ENCODE measurements around the gene APOM. TPM values are rescaled to one million over a fixed set of nuclear protein-coding genes. Genes with fewer than 3 reads are reported as not detected.

The APOM gene
- total and polyA plus RNA-seq, 8 donors, result 0.62 to 5.0 (median 1.2) TPM

DNA sequence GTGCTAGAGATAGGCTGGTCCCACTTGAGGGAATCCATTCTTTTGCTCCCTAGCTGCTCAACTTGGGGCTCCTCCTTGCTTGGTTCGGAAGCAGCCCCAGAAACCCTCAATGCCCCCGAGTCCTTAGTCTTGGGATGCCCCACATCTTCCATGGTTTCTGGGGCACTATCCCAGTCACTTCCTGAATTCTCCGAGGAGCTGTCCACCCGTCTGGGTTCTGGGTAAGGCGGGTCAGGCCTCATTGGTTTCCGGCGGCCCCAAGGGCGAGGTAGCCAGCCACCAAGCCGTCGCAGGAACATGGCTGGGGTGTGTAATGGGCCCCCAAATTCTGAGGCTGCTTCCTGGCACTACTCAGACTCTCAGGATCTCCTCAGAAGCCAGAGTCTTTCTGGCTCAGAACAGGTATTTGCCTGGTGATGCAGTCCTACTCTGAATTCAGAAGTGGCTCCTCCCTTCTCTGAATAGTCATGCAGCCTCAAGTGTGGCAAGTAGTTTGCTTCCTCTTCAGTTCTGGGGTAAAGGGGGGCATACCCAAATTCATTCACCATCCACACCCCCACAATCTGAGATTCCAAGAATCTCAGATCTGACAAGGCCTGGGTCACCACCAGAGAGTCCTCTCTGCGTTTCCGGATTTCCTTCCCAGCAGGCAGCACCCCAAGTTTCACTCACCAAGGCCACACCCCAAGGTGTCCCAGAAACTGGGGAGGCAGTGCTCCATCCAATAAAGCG is 4.1 kb downstream of the APOM start:
- FAIRE-seq (no peak), DNase-seq (peak in 1 of 6 donors; percentile 33), ATAC-seq (peak; percentile 25 to 39 (median 37))
- H3K36me3 ChIP-seq, result no peaks in the 10 kb centered on the region
- peak overlapping the region; percentile 63 to 79 (median 66) for H3K27ac ChIP-seq
- peak overlapping the region; percentile 50 to 76 (median 64) for H3K4me3 ChIP-seq
- intact Hi-C loops (cut with DNase I), result no loop called here
- H3K9me3 ChIP-seq, result no peaks in the 10 kb centered on the region
- no peaks in the 10 kb centered on the region for H3K27me3 ChIP-seq
- H3K4me1 ChIP-seq, result peaks cover 21 to 30% (median 27%) of the 10 kb centered on the region in 3 donors
- 8% methylated on average over 13 of the region's 13 CpGs for WGBS, 2 donors
- TF ChIP-seq, protein P1, sequence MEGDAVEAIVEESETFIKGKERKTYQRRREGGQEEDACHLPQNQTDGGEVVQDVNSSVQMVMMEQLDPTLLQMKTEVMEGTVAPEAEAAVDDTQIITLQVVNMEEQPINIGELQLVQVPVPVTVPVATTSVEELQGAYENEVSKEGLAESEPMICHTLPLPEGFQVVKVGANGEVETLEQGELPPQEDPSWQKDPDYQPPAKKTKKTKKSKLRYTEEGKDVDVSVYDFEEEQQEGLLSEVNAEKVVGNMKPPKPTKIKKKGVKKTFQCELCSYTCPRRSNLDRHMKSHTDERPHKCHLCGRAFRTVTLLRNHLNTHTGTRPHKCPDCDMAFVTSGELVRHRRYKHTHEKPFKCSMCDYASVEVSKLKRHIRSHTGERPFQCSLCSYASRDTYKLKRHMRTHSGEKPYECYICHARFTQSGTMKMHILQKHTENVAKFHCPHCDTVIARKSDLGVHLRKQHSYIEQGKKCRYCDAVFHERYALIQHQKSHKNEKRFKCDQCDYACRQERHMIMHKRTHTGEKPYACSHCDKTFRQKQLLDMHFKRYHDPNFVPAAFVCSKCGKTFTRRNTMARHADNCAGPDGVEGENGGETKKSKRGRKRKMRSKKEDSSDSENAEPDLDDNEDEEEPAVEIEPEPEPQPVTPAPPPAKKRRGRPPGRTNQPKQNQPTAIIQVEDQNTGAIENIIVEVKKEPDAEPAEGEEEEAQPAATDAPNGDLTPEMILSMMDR (IDR thresholded peaks at IDR 0.05), result no peak

DNA sequence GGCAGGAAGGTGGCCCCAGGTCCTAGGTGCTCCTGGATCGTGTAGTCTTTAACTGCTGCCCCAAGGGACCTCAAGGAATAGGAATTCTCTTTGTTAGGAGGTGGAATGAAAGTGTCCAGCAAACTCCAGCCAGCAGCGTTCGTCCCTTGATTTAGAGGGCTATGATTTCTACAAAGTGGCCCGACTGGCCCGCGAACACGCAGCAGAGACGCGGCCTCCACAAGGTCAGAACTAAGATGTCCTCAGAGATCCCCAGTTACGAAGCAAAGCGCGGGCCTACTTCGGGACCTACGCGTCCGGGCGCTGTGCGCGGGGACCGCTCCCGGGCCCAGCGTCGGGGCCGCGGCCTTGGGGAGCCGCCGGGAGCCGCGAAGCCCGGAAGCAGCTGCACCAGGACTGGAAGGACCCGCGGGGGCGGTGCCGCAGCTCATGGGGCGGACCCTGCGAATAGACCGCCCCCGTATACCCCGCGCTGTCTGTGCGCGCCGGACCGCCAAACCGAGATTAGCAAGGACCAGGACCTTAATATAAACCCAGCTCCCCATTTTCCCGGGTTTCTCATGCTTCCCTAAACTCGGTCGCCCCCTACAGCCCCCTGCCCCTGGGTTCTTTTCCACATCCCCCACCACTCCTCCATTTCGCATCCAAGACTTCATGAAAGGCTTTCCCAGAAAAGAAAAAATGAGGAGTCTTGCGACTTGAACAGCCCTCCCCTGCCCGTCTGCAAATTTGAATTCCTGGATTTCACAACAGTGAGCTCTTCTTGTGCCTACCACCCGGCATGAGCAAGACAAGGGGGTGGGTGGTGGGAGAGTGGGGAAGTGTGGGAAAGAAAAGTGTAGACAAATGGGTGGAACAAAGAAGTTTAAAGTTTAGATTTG is 4.9 kb downstream of the APOM start, which contains the start of gene C6orf47:
Gene C6orf47, minus strand, starts transcription at position 398 of the 881 bp plus-strand sequence. CDS start 831 bp downstream, outside the sequence.
- H3K36me3 ChIP-seq, result no peaks in the 10 kb centered on the region
- H3K4me3 ChIP-seq, result peak within 1 kb of the TSS; percentile 50 to 76 (median 64)
- H3K4me1 ChIP-seq, result peaks cover 21 to 30% (median 27%) of the 10 kb centered on the region in 3 donors
- intact Hi-C loops (cut with DNase I), result no loop called here
- TF ChIP-seq, protein P1 (IDR thresholded peaks at IDR 0.05), result no peak
- H3K9me3 ChIP-seq, result no peaks in the 10 kb centered on the region
- H3K27me3 ChIP-seq, result no peaks in the 10 kb centered on the region
- peak within 1 kb of the TSS; percentile 63 to 79 (median 66) for H3K27ac ChIP-seq
- WGBS, 2 donors, result 0% methylated on average over 41 to 52 of the region's 52 CpGs
- ATAC-seq, result peak; percentile 78 to 84 (median 82)
- FAIRE-seq, result no peak
- peak; percentile 82 to 94 (median 85) for DNase-seq

DNA sequence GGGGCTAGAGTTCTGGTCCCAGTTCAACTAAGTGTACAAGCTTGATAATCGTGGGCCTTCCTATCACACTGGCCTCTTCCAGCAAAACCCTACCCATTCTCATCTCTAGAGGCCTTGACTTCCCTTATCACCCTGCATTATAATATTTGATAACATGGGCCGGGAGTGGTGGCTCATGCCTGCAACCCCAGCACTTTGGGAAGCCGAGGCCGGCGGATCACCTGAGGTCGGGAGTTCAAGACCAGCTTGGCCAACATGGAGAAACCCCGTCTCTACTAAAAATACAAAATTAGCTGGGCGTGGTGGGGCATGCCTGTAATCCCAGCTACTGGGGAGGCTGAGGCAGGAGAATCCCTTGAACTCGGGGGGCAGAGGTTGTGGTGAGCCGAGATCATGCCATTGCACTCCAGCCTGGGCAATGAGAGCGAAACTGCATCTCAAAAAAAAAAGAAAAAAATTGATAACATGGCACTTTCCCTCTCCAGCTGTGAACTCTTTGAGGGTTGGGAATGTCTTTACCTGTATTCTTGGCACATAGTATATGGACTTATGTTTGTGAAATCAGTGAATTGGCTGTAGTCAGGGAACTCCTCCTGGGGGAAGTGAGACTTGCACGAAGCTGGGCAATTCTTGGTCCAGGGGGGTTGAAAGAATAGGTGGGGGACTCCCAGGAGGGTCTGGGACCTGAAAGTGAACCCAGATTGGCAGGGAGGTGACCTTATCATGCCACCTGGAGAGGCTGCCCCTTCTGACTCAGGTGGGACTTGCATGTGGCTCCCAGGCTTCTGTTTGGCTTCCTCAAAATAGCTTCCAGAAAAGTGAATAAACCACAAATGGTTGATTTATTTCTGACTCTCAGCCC is 5.8 kb downstream of the APOM start:
- DNase-seq, result no peak
- H3K36me3 ChIP-seq, result no peaks in the 10 kb centered on the region
- intact Hi-C loops (cut with DNase I), result no loop called here
- peak overlapping the region in 2 of 4 donors; percentile 64 to 79 for H3K27ac ChIP-seq
- peak overlapping the region in 1 of 4 donors; percentile 66 for H3K4me3 ChIP-seq
- TF ChIP-seq, protein P1 (IDR thresholded peaks at IDR 0.05), result no peak
- peaks cover 21 to 30% (median 27%) of the 10 kb centered on the region in 3 donors for H3K4me1 ChIP-seq
- H3K9me3 ChIP-seq, result no peaks in the 10 kb centered on the region
- H3K27me3 ChIP-seq, result no peaks in the 10 kb centered on the region
- WGBS, 2 donors, result 65 to 73% methylated on average over 12 of the region's 12 CpGs
- FAIRE-seq, result no peak
- no peak for ATAC-seq

DNA sequence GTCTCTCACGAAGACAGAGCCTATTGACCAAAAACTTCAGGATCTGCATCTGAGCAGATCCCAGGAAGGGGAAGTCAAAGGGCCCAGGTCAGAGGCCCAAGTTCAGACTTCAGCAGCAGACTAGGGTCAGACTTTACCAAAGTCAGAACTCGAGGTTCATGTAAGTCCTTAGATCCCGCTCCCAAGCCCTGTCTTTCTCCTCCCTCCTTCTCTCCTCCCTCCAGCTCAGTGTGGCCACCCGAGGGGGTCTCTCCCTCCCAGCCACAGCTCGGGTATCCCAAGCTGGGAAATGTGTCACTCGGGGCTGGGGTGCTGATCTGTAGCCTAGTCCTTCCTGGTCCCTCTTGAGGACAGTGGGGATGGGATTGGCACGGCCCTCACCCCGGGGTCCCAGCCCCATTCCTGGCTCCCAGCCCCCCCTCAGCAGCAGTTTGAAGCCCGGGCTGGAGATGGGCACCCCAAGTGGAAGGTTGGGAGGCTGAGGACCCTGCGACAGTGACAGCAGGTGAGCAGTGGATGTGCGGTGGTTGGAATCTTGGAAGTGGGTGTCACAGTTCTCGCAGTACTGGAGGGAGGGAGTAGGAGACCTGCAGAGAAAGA is 6.5 kb downstream of the APOM start:
- no peaks in the 10 kb centered on the region for H3K27me3 ChIP-seq
- 82 to 91% methylated on average over 12 of the region's 12 CpGs for WGBS, 2 donors
- H3K27ac ChIP-seq, result no peak overlapping the region
- intact Hi-C loops (cut with DNase I), result no loop called here
- no peak overlapping the region for H3K4me3 ChIP-seq
- TF ChIP-seq, protein P1 (IDR thresholded peaks at IDR 0.05), result no peak
- peaks cover 27 to 38% (median 28%) of the 10 kb centered on the region in 3 donors for H3K4me1 ChIP-seq
- no peak for FAIRE-seq
- peaks cover 0 to 2% (median 0%) of the 10 kb centered on the region in 3 donors for H3K36me3 ChIP-seq
- H3K9me3 ChIP-seq, result no peaks in the 10 kb centered on the region
- ATAC-seq, result no peak
- peak in 1 of 6 donors; percentile 22 for DNase-seq

All from pancreas (tissue), 10 donors.